Nephron progenitor cell (in vitro differentiated cells): ENCODE data around the gene SARM1.

ENCODE experiments used
- DNase-seq: peaks from one replicate; pipeline ENCODE4 v3.0.0; 2021
- H3K27ac Mint-ChIP-seq: 2 replicates; pipeline ENCODE4 v1.8.0; 2021; ENCODE audit warnings: mild to moderate bottlenecking, moderate library complexity, mixed read lengths
- H3K27me3 Mint-ChIP-seq: 2 replicates; pipeline ENCODE4 v1.8.0; 2021; ENCODE audit warnings: mild to moderate bottlenecking, low read depth, mixed read lengths; ENCODE audit not compliant: poor library complexity
- H3K36me3 Mint-ChIP-seq: 2 replicates; pipeline ENCODE4 v1.8.0; 2021; ENCODE audit warnings: low read depth, mixed read lengths
- H3K4me1 Mint-ChIP-seq: 2 replicates; pipeline ENCODE4 v1.8.0; 2021; ENCODE audit warnings: mixed read lengths
- H3K4me3 Mint-ChIP-seq: 2 replicates; pipeline ENCODE4 v1.8.0; 2021; ENCODE audit warnings: mild to moderate bottlenecking, moderate library complexity, mixed read lengths
- H3K9me3 Mint-ChIP-seq: 2 replicates; pipeline ENCODE4 v1.8.0; 2021; ENCODE audit warnings: mild to moderate bottlenecking, moderate library complexity, mixed read lengths
- CTCF ChIP-seq: fragments of 200-600 bp; sonication (generic); IDR thresholded peaks from 2 replicates; pipeline ENCODE4 v1.5.0; 2021; ENCODE audit warnings: antibody characterized with exemption

The SARM1 gene

GRCh38 chr17:28449859-28450258, 78.4 kb downstream of the SARM1 start:
- DNase-seq = no peak
- H3K4me1 Mint-ChIP-seq = no peaks in the 10 kb centered on the region
- no peak overlapping the region for H3K4me3 Mint-ChIP-seq
- no peak for TF ChIP-seq CTCF
- H3K27me3 Mint-ChIP-seq = peaks cover 42% of the 10 kb centered on the region
- H3K9me3 Mint-ChIP-seq = peaks cover 24% of the 10 kb centered on the region
- H3K36me3 Mint-ChIP-seq = no peaks in the 10 kb centered on the region
- H3K27ac Mint-ChIP-seq = no peak overlapping the region
